ENCODE measurements around the gene LRRIQ3. TPM values are rescaled to one million over a fixed set of nuclear protein-coding genes. Genes with fewer than 3 reads are reported as not detected.

LRRIQ3 gene, protein sequence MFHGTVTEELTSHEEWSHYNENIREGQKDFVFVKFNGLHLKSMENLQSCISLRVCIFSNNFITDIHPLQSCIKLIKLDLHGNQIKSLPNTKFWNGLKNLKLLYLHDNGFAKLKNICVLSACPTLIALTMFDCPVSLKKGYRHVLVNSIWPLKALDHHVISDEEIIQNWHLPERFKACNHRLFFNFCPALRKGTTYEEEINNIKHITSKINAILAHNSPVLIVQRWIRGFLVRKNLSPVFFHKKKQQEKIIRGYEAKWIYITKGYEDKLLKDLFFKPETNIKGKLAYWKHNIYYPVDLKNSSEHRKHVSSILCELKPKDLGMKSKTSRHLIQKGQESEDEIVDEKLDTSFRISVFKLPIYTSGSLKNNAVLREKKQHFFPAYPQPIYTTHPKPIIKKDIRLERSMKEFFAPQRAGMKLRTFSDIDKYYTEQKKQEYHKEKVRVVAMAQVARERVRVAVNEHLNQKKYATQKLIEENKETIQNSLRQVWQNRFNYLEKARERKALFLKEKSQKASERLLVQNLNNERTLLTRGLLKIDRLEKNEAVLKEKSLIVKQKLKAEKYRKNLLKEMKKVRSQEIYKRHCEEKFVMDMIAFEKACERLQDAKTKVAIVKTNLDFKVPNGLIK
- under 1 TPM; 0.60 to 0.70 TPM for total RNA-seq

DNA sequence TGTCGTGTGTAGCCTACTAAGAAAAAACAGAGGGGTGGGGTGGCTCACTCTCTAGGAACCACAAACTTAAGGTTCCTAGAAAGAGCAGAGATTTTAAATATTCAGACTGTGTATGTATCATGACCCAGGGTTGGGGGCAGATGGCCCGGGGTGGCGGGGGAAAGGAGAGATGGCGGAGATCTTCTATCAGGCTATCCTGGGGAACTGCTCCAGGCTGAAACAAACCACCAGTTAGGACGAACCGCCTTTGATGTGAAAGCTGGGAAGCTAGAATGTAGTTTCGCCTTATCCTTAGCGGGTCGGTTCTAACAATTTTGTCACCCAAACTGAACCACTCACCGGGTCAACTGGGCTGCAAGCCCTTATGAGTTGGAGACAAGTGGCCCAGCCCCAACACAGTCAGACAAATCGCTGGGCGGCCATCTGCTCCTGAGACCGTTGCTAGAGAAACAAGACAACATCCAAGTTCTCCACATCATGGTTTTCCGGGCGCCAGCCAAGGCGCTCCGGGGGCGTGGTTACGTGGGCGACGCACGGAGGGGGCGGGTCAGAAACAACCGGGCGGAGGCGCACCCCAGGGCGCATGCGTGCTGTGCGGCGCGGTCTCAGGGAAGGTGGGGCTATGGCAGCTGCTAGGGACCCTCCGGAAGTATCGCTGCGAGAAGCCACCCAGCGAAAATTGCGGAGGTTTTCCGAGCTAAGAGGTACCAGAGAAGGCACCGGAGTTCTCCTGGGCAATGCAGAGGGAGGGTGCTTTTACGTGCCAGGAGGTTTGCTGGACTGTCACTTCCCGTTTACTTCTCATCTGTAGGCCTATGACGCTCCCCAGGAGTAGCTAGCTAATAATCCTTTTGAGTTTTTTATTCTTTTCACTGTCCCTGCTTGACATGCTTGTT, at the start of gene LRRIQ3, which contains the start of gene FPGT:
Gene LRRIQ3, minus strand, starts transcription at position 520 of the 896 bp plus-strand sequence. CDS start 14,492 bp downstream, outside the sequence.
Gene FPGT, plus strand, starts transcription at position 586 of the 896 bp plus-strand sequence. Its CDS starts 37 bp downstream, at position 623.

DNA sequence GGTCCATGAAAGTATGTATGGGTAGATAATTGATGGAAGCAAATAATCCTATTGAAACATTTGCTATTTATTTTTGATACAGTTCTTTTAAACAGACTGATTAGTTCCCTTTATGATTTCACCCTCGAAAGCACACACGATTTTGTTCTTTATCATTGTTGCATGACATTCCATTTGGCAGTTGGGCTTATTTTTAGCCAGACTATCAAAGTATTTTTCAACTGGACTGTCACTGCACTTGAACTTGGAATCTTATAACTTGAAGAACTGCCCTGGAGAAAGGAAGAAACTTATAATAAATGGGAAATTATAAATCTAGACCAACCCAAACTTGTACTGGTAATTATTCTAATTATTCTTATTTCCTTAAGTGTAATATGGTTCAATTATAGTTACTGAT, 37.2 kb upstream of the LRRIQ3 start, which contains the start of gene TNNI3K:
Gene TNNI3K, plus strand, starts transcription at position 235 of the 400 bp plus-strand sequence. Its CDS starts 65 bp downstream, at position 300.

Other genes with a start within 250 kb of the LRRIQ3 start
- gene FPGT, start 66 bp upstream of the LRRIQ3 start, total RNA-seq, result 1 to 10 TPM; 6.9 to 8.4 TPM
- gene TNNI3K, start 37.2 kb upstream of the LRRIQ3 start, total RNA-seq, result not detected